Purkinje cell (primary cell): ENCODE results near the gene TRPV6. TPM values are rescaled to one million over a fixed set of nuclear protein-coding genes. Genes with fewer than 3 reads are reported as not detected.

Experiments used
- polyA plus RNA-seq: library from polyadenylated mRNA; unstranded; fragments of >200 nt; fragmentation: Nextera tagmentation; gene quantifications from 2 replicates; pipeline ENCODE4 v1.2.1, GENCODE V29; 2014

The TRPV6 gene
- polyA plus RNA-seq: 2.3 TPM in 1 of 2 replicates, not detected in the other

DNA sequence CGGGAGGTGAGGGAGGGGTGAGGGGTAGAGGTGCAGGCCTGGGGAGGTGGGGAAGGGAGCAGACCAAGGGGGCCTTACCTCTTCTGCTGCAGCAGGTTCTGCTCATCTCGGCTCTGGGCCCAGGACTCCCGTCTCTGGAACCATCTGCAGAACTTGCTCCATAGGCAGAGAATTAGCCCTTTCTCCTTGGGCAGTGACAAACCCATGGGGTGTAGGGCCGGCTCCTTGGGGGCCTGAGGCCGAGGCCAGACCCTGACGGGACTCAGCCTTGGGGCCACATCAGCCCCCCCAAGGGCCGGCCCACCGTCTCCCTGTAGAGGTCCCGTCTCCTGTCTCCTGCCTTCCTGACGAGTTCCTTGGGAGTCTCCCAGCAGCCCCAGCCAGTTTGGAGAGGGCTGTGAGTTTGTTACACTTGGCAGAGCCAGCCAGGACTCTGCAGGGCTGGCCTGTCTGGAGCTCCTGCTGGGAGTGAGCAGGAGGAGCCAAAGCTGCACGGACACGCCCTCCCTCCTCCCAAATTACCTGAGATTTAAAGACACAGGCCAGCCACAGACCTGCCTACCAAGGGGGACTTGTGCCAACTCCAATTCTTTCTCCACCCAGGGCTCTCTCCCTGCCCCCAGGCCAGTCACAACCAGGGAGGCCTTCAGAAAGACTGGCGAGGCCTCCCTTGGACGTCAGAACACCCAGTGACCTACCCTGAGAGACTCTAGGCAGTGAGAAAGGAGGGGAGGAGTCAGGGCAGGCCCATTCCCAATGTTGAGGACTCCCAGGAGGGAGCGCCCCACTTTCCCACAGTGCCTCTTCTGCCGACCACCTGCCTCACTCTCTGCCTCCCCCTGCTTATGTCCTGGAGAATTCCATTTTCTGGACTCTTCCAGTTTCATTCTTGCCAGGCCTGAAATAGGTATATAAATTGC is at the start of gene TRPV6:
Gene TRPV6 (minus strand): TSS at position 435 of the 920 bp plus-strand sequence.

DNA sequence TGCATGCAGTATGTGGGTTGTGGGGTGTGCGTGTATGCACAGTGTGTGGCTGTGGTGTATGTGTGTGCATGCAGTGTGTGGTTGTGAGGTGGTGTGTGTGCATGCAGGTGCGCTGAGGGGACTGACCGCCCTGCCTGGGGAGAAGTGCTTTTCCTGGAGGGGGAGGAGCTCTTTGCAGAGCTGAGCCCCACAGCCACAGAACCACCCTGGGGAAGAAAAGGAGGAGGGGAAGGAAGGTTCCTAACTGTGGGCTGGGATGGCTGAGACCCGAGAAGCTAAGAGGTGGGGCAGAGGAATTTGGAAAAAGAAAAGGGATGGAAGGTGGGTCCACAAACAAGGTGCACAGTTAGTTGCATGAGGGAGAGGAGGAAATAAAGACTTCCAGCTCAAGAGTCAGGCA is 48.1 kb upstream of the TRPV6 start, which contains the start of gene TRPV5:
Gene TRPV5 (minus strand): TSS at position 123 of the 400 bp plus-strand sequence. CDS start 287 bp downstream, outside the sequence.

DNA sequence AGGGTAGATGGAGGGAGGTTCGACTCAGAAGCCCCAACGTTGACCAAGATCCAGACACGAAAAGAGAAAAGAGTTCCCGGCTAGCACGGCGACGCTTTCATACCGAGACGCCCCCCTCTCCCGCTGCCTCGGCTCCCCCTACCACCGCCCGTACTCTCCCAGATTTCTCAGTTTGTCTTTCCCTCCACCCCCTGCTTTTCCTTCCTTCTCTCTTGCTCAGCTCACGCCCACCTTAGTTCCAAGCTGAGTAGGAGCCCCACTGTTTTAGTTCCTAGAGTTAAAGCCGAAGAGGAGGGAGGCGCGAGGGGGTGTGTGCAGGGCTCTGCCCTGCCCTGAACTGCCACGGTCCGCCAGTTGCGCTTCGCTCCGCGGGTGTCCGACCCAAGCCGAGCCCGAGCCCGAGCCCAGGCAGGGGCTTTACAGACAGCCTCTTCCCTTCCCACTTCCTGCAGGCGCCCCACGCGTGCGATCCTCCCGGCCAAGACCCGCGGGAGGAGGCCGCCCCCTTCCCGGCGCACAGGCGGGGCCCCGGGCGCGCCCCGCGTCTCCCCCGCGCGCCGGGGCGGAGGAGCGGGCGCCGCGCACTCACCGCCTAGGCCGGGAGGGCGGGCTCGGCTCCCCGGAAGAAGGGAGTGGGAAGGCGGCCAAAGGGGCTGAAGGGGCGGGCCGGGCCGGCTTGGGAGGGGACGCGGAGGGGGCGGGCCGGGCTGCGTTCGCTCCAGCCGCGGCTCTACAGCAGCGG is 31.0 kb downstream of the TRPV6 start, which contains the start of gene EPHB6:
Gene EPHB6 (plus strand): TSS at position 705 of the 742 bp plus-strand sequence. CDS start 8,152 bp downstream, outside the sequence.

Other genes starting within 250 kb of the TRPV6 start
- gene PRSS1, start 136.3 kb downstream of the TRPV6 start, polyA plus RNA-seq: not detected in 2 replicates
- not detected in 2 replicates for gene PRSS2, start 114.8 kb downstream of the TRPV6 start, polyA plus RNA-seq
- gene EPHB6, start 30.7 kb downstream of the TRPV6 start, polyA plus RNA-seq: 1.4 and 58.4 TPM in 2 replicates
- gene TRPV5, start 48.0 kb upstream of the TRPV6 start, polyA plus RNA-seq: not detected in 2 replicates
- gene LLCFC1, start 53.7 kb upstream of the TRPV6 start, polyA plus RNA-seq: not detected in 2 replicates
- not detected in 2 replicates for gene KEL, start 76.6 kb upstream of the TRPV6 start, polyA plus RNA-seq
- gene OR9A2, start 141.4 kb upstream of the TRPV6 start, polyA plus RNA-seq: not detected in 2 replicates
- 1.2 TPM in 1 of 2 replicates, not detected in the other for gene OR6V1, start 166.6 kb upstream of the TRPV6 start, polyA plus RNA-seq
- gene PIP, start 246.3 kb upstream of the TRPV6 start, polyA plus RNA-seq: not detected in 2 replicates